Gastrocnemius medialis (tissue), 4 donors: Measurements from ENCODE around the gene TMPRSS13. TPM values are rescaled to one million over a fixed set of nuclear protein-coding genes. Genes with fewer than 3 reads are reported as not detected.

Experiments
- ATAC-seq, 2 donors: fragments of 150-250 bp; one replicate each; pipeline ENCODE4 v1.9.1; 2016
- DNase-seq, 2 donors: peaks; one replicate each; pipeline ENCODE4 v3.0.0-alpha.2; 2019
- H3K27ac ChIP-seq, 4 donors: fragments of 200-600 bp; sonication (generic); 1 replicate in 1 of 4; 2 replicates in 3 of 4; pipeline ENCODE4 v1.5.1; 2016 to 2018; ENCODE audit warnings: mild to moderate bottlenecking in 2 of 4, moderate library complexity in 1 of 4
- H3K27me3 ChIP-seq, 3 donors: fragments of 200-600 bp; sonication (generic) in 2 of 3; 1 replicate in 1 of 3; 2 replicates in 2 of 3; pipeline versions ENCODE4 v1.5.1 to v1.6.0; 2016 to 2019; ENCODE audit warnings: mild to moderate bottlenecking in 1 of 3, moderate library complexity in 1 of 3
- H3K36me3 ChIP-seq, 2 donors: fragments of 200-600 bp; sonication (generic) in 1 of 2; one replicate each; pipeline ENCODE4 v1.5.1; 2017 to 2018
- H3K4me1 ChIP-seq, 2 donors: fragments of 200-600 bp; sonication (generic) in 1 of 2; one replicate each; pipeline ENCODE4 v1.5.1; 2016 to 2017; ENCODE audit warnings: mild to moderate bottlenecking in 2 of 2
- H3K4me3 ChIP-seq, 4 donors: fragments of 200-600 bp; sonication (generic) in 3 of 4; 1 replicate in 1 of 4; 2 replicates in 3 of 4; pipeline ENCODE4 v1.5.1; 2016 to 2019; ENCODE audit warnings: mild to moderate bottlenecking in 2 of 4
- H3K9me3 ChIP-seq, 3 donors: fragments of 200-600 bp; sonication (generic) in 2 of 3; 1 replicate in 1 of 3; 2 replicates in 2 of 3; pipeline ENCODE4 v1.5.1; 2016 to 2019
- CTCF ChIP-seq, 5 experiments: fragments of 450-650 bp in 3 of 5; fragments of 200-600 bp in 2 of 5; sonication (generic) in 2 of 5; IDR thresholded peaks in 4 of 5; conservative IDR thresholded peaks in 1 of 5; 1 replicate in 4 of 5; 2 replicates in 1 of 5; pipeline ENCODE4 v1.5.1; 2016 to 2019; ENCODE audit warnings: antibody characterized with exemption in 5 of 5, mild to moderate bottlenecking in 3 of 5, moderate library complexity in 3 of 5
- POLR2A ChIP-seq, 2 donors: fragments of 450-650 bp; IDR thresholded peaks; one replicate each; pipeline ENCODE4 v1.6.1; 2017; ENCODE audit warnings: antibody characterized with exemption in 2 of 2, mild to moderate bottlenecking in 2 of 2, moderate library complexity in 2 of 2
- in situ Hi-C, 4 donors: fragments of 200-750 bp; cut with MboI; loops; one replicate each; pipeline versions ENCODE4 v1.15.0 to v1.8.0; 2017; ENCODE audit warnings: low sequenced_read_pairs in 4 of 4
- intact Hi-C: fragments of 100-400 bp; cut with DNase I; formaldehyde crosslinking; loops from one replicate; pipeline ENCODE4 v1.15.1; 2023; ENCODE audit warnings: low total_unique reads
- total RNA-seq, 4 donors: library from RNA; depleted of rRNA; stranded (reverse); fragments of >200 nt; gene quantifications; one replicate each; pipeline versions ENCODE4 v1.1.0 to v1.2.3, GENCODE V29; 2016

Gene TMPRSS13
- total RNA-seq, 4 donors from 2014 or later, result not detected

- in situ Hi-C loops (no loop called here), intact Hi-C loops (no loop called here)
- Histone ChIP-seq H3K27me3 (no peaks in the 10 kb centered on the region), H3K4me3 (no peak overlapping the region), H3K4me1 (no peaks in the 10 kb centered on the region), H3K27ac (no peak overlapping the region), H3K9me3 (no peaks in the 10 kb centered on the region), H3K36me3 (no peaks in the 10 kb centered on the region)
- TF ChIP-seq POLR2A (IDR thresholded peaks at IDR 0.05) (no peak), CTCF (IDR thresholded peaks at IDR 0.05 in 4 of 5, conservative IDR thresholded peaks at IDR 0.05 in 1 of 5) (no peak)
- peak in 1 of 2 donors; percentile 49 for ATAC-seq
- no peak for DNase-seq
These were observed 29.0 kb downstream of the TMPRSS13 start for GRCh38 chr11:117900121-117900648.

DNA sequence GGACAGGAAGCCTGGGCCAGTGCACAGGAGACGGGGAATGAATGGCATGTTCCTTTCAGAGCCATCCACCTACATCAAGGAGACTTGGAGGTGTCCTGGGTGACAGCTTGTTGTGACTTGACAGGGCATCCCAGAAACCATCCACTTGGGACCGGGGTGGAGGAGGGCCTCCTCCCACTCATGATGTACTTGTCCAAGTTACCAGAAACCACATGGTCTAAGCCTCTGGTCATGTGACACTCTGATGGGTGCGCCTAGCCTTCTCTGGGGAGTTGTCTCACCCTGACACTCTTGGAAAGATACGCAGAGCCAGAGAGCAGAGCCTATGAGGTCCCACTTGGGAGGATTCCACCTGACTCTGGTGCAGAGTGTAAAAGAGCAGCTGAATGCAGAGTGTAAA is 31.1 kb downstream of the TMPRSS13 start:
- TF ChIP-seq POLR2A (IDR thresholded peaks at IDR 0.05) (no peak), CTCF (IDR thresholded peaks at IDR 0.05 in 4 of 5, conservative IDR thresholded peaks at IDR 0.05 in 1 of 5) (no peak)
- DNase-seq (no peak), ATAC-seq (no peak)
- H3K36me3 ChIP-seq, result no peaks in the 10 kb centered on the region
- no peak overlapping the region for H3K4me3 ChIP-seq
- in situ Hi-C loops, result no loop called here
- no peaks in the 10 kb centered on the region for H3K27me3 ChIP-seq
- H3K9me3 ChIP-seq, result no peaks in the 10 kb centered on the region
- intact Hi-C loops, result no loop called here
- H3K4me1 ChIP-seq, result no peaks in the 10 kb centered on the region
- H3K27ac ChIP-seq, result no peak overlapping the region

DNA sequence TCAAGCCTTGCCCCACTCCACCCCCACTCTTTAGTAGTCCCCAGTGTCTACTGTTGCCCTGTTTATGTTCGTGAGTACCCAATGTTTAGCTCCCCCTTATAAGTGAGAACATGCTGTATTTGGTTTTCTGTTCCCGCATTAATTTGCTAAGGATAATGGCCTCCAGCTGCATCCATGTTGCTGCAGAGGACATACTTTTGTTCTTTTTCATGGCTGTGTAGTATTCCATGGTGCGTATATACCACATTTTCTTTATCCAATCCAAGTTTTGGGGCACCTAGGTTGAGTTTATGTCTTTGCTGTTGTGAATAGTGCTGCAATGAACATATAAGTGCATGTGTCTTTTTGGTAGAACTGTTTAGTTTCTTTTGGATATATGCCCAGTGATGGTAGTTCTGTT is 36.6 kb downstream of the TMPRSS13 start:
- no peaks in the 10 kb centered on the region for H3K36me3 ChIP-seq
- DNase-seq (no peak), ATAC-seq (no peak)
- in situ Hi-C loops, result no loop called here
- H3K27ac ChIP-seq, result no peak overlapping the region
- no peaks in the 10 kb centered on the region for H3K27me3 ChIP-seq
- H3K4me3 ChIP-seq, result no peak overlapping the region
- no peaks in the 10 kb centered on the region for H3K9me3 ChIP-seq
- H3K4me1 ChIP-seq, result no peaks in the 10 kb centered on the region
- TF ChIP-seq CTCF (IDR thresholded peaks at IDR 0.05 in 4 of 5, conservative IDR thresholded peaks at IDR 0.05 in 1 of 5) (no peak), POLR2A (IDR thresholded peaks at IDR 0.05) (no peak)
- intact Hi-C loops, result no loop called here

DNA sequence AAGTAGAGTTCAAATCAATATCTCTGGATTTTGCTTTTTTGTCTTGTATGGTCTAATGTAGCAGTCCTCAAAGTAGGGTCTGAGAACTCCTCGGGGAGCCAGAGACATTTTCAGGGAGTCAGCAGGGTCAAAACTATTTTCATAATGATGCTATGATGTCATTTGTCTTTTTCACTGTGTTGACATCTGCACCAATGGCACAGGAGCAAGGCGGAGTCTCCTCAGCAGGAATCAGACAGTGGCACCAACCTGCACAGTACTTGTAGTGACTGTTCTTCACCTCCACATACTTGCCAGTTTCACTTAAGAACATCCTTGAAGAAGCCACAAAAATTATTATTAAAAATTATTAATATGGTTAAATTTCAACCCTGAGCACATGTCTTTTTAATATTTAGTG is 37.8 kb downstream of the TMPRSS13 start:
- H3K9me3 ChIP-seq, result no peaks in the 10 kb centered on the region
- no peak overlapping the region for H3K4me3 ChIP-seq
- no peak for ATAC-seq
- no peaks in the 10 kb centered on the region for H3K27me3 ChIP-seq
- intact Hi-C loops (no loop called here), in situ Hi-C loops (no loop called here)
- DNase-seq, result no peak
- TF ChIP-seq POLR2A (IDR thresholded peaks at IDR 0.05), result no peak
- no peak for TF ChIP-seq CTCF (IDR thresholded peaks at IDR 0.05 in 4 of 5, conservative IDR thresholded peaks at IDR 0.05 in 1 of 5)
- no peak overlapping the region for H3K27ac ChIP-seq
- H3K4me1 ChIP-seq, result peaks cover 0 to under 1% of the 10 kb centered on the region in 2 donors
- no peaks in the 10 kb centered on the region for H3K36me3 ChIP-seq

DNA sequence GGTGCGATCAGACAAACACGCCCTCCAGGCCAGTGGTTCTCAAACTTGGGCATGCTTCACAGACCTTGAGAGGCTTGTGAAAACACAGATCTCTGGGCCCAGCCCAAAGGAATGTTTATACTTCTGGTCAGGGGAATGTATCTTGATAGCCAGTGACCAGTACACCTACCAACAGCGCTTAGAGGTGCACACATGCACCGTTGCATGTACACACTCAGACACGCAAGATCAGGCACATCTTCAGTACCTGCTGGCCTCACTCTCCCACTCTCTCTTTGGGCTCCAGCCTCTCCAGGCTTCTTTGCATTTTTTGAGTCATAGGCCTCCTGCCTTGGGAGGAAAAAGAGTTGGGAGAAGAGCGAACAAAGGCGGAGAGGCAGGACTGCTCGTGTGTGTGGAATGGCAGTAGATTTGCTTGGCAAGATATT is 41.0 kb downstream of the TMPRSS13 start:
- ATAC-seq (no peak), DNase-seq (no peak)
- Histone ChIP-seq H3K9me3 (no peaks in the 10 kb centered on the region), H3K27me3 (no peaks in the 10 kb centered on the region), H3K4me3 (no peak overlapping the region), H3K36me3 (no peaks in the 10 kb centered on the region), H3K4me1 (peaks cover 0 to 13% of the 10 kb centered on the region in 2 donors), H3K27ac (no peak overlapping the region)
- intact Hi-C loops, result loop anchor here (10.0 kb wide), 1 partner anchor 567 kb away; no protein-coding TSS in a partner anchor
- in situ Hi-C loops, result no loop called here
- TF ChIP-seq CTCF (IDR thresholded peaks at IDR 0.05 in 4 of 5, conservative IDR thresholded peaks at IDR 0.05 in 1 of 5), result no peak
- TF ChIP-seq POLR2A (IDR thresholded peaks at IDR 0.05), result no peak
